Activated naive CD8-positive, alpha-beta T cell treated with anti-CD3 and anti-CD28 coated beads, Interleukin-2, amount 50 U/mL, for 24 hours (primary cell): Measurements from ENCODE around the gene MID1.

Experiments
- ATAC-seq: fragments of 150-1000 bp; cut with Tn5 transposase; one replicate; pipeline ENCODE4 v1.10.0; 2021
- DNase-seq: peaks from one replicate; pipeline ENCODE4 v3.0.0; 2021
- H3K27ac Mint-ChIP-seq: one replicate; pipeline ENCODE4 v1.8.0; 2021; ENCODE audit warnings: mild to moderate bottlenecking, mixed read lengths
- H3K27me3 Mint-ChIP-seq: one replicate; pipeline ENCODE4 v1.8.0; 2021; ENCODE audit warnings: mixed read lengths
- H3K36me3 Mint-ChIP-seq: one replicate; pipeline ENCODE4 v1.8.0; 2021; ENCODE audit warnings: low read depth, mixed read lengths
- H3K4me1 Mint-ChIP-seq: one replicate; pipeline ENCODE4 v1.8.0; 2021; ENCODE audit warnings: mixed read lengths
- H3K4me3 Mint-ChIP-seq: one replicate; pipeline ENCODE4 v1.8.0; 2021; ENCODE audit warnings: mild to moderate bottlenecking, moderate library complexity, mixed read lengths
- H3K9me3 Mint-ChIP-seq: one replicate; pipeline ENCODE4 v1.8.0; 2021; ENCODE audit warnings: mixed read lengths

MID1 gene

DNA sequence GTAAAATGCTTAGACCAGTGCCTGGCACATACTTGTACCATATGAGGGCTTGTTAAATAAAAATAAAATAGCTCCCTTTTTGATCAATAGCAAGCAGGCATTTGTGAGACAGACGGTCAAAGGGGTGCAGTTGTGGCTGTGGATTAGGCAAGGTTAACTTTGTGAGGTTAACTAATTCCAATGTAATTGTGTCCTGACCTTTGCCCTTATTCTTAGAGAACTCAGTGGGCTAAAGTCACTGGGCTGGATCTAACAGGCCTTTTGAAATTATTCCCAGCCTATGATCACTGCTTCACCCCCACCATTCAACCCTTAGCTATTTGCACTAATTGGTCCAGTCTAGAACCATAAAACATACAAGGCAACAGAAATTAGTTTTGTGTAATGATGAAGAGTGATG, 166.4 kb downstream of the MID1 start:
- Mint-ChIP-seq H3K27ac (no peak overlapping the region), H3K27me3 (no peaks in the 10 kb centered on the region), H3K4me3 (no peak overlapping the region)

DNA sequence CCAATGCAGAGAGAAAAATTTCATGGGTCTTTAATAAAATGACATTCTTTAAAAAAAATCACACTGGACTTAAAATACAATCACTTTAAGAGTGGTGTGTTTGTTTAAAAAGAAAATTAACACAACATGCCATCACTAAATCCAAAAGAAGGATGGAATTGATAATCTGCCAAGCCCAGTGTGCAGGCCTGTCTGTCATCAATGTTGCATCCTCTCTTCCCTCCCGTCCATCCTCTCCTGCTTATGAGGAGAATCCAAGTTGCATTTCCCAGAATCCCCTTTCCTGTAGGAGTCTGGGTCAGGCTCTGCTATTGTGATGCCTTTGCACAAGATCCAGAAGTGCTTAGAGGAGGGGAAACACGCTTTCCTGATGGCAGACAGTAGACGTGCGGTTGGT, 169.4 kb downstream of the MID1 start:
- Mint-ChIP-seq H3K9me3 (no peaks in the 10 kb centered on the region), H3K27ac (no peak overlapping the region), H3K4me3 (no peak overlapping the region), H3K27me3 (no peaks in the 10 kb centered on the region), H3K4me1 (no peaks in the 10 kb centered on the region), H3K36me3 (no peaks in the 10 kb centered on the region)
- DNase-seq = no peak
- no peak for ATAC-seq

More for the DNA sequence above, 166.4 kb downstream of the MID1 start:
- ATAC-seq (no peak), DNase-seq (no peak)
- Mint-ChIP-seq H3K9me3 (peaks cover 5% of the 10 kb centered on the region), H3K4me1 (no peaks in the 10 kb centered on the region), H3K36me3 (no peaks in the 10 kb centered on the region)

- ATAC-seq (no peak), DNase-seq (no peak)
- Mint-ChIP-seq H3K27me3 (no peaks in the 10 kb centered on the region), H3K4me3 (no peak overlapping the region), H3K27ac (no peak overlapping the region), H3K4me1 (no peaks in the 10 kb centered on the region), H3K36me3 (no peaks in the 10 kb centered on the region), H3K9me3 (no peaks in the 10 kb centered on the region)
These were observed 170.0 kb downstream of the MID1 start for GRCh38 chrX:10450229-10450958.

DNA sequence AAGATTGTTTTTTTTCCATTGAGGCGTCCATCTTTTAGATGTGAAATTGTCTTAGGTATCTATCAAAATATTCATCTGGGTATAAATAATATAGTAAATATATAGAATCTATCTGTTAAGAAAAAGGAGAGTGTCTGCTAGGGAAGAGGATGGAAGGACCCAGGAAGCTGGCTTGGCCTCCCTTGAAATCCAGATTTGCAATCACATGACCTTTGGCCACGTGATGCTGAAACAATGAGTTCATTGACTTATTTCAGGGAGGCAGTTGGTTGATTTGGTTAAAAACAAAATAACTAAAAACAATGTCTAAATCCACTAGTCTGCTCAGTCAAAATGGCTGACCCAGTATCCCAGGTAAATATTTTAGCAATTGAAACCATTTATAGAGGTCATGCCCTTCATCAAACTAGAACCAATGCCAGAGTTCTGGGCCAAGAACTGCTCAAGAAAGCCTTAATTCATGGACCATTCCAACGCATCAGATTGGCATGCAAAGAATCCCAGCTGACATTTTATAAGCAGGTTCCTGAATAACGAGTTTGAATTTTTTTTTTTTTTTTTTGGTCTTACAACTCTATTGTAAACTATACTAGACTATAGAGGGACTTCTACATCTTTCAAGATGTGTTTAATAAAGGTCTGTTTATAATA, 172.7 kb downstream of the MID1 start:
- Mint-ChIP-seq H3K4me1 (no peaks in the 10 kb centered on the region), H3K4me3 (no peak overlapping the region), H3K9me3 (no peaks in the 10 kb centered on the region), H3K27ac (no peak overlapping the region), H3K36me3 (no peaks in the 10 kb centered on the region), H3K27me3 (no peaks in the 10 kb centered on the region)
- DNase-seq (no peak), ATAC-seq (no peak)

GRCh38 chrX:10444204-10444603, 176.2 kb downstream of the MID1 start:
- H3K36me3 Mint-ChIP-seq = no peaks in the 10 kb centered on the region
- ATAC-seq (no peak), DNase-seq (no peak)
- H3K4me1 Mint-ChIP-seq = no peaks in the 10 kb centered on the region
- no peak overlapping the region for H3K4me3 Mint-ChIP-seq
- H3K27ac Mint-ChIP-seq = no peak overlapping the region
- no peaks in the 10 kb centered on the region for H3K27me3 Mint-ChIP-seq
- H3K9me3 Mint-ChIP-seq = no peaks in the 10 kb centered on the region

- H3K4me3 Mint-ChIP-seq = no peak overlapping the region
- DNase-seq (no peak), ATAC-seq (no peak)
- H3K27me3 Mint-ChIP-seq = no peaks in the 10 kb centered on the region
- no peaks in the 10 kb centered on the region for H3K4me1 Mint-ChIP-seq
- H3K27ac Mint-ChIP-seq = no peak overlapping the region
- H3K9me3 Mint-ChIP-seq = no peaks in the 10 kb centered on the region
- H3K36me3 Mint-ChIP-seq = no peaks in the 10 kb centered on the region
These were observed 178.9 kb downstream of the MID1 start for GRCh38 chrX:10441464-10441863.

DNA sequence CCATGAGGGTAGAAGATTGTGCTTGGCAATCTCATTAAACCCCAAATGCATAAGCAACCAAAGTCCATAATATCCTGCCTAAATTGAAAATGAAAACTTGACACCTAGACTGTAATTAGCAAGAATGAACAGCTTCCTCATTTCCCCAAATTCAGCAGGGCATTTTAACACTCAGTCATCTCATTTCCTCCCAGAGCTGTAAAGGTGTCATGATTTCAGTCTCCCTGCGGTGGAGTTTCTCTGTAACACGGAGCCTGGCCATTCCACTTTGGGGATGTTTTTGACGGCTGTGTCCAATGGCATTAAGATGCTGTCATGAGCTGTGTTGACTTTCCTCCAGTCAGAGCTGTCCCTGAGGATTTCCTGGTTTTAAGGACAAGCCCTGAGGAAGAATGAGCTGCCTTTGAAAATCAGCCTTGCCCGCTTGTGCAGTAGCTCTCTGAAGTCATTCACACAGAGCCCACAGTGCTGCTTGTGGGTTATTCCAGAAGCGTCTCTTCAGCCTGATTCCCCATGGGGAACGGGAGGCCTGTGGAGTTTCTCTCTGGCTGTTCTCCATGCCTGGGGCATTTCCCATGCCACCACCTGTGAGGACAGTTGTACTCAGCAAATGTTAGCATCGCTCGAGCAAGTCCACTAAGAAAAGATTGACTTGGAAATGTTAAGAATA, 187.0 kb downstream of the MID1 start:
- no peak overlapping the region for H3K27ac Mint-ChIP-seq
- no peaks in the 10 kb centered on the region for H3K9me3 Mint-ChIP-seq
- H3K36me3 Mint-ChIP-seq = no peaks in the 10 kb centered on the region
- DNase-seq (no peak), ATAC-seq (no peak)
- H3K27me3 Mint-ChIP-seq = no peaks in the 10 kb centered on the region
- no peak overlapping the region for H3K4me3 Mint-ChIP-seq
- H3K4me1 Mint-ChIP-seq = no peaks in the 10 kb centered on the region

- DNase-seq = no peak
- Mint-ChIP-seq H3K4me1 (no peaks in the 10 kb centered on the region), H3K36me3 (no peaks in the 10 kb centered on the region), H3K27ac (no peak overlapping the region), H3K9me3 (no peaks in the 10 kb centered on the region), H3K27me3 (no peaks in the 10 kb centered on the region), H3K4me3 (no peak overlapping the region)
- ATAC-seq = no peak
These were observed 190.5 kb downstream of the MID1 start for GRCh38 chrX:10429908-10430307.

DNA sequence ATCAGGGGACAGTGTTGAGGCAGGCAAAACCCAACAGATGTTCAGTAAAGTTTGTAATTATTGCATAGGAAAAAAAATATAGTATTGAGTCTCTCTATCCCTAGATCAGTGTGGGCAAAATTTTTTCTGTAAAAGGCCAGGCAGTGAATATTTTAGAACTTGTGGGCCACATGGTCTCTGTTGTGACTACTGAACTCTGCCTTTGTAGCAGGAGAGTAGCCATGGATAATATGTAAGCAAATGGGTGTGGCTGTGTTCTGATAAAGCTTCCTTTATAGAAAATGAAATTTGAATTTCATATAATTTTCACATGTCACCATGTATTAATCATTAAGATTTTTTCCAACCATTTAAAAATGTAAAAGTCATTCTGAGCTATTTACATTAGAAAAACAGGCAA, 193.1 kb downstream of the MID1 start:
- no peak overlapping the region for H3K27ac Mint-ChIP-seq
- no peaks in the 10 kb centered on the region for H3K36me3 Mint-ChIP-seq
- no peak overlapping the region for H3K4me3 Mint-ChIP-seq
- DNase-seq (no peak), ATAC-seq (no peak)
- H3K9me3 Mint-ChIP-seq = no peaks in the 10 kb centered on the region
- H3K27me3 Mint-ChIP-seq = no peaks in the 10 kb centered on the region
- no peaks in the 10 kb centered on the region for H3K4me1 Mint-ChIP-seq

DNA sequence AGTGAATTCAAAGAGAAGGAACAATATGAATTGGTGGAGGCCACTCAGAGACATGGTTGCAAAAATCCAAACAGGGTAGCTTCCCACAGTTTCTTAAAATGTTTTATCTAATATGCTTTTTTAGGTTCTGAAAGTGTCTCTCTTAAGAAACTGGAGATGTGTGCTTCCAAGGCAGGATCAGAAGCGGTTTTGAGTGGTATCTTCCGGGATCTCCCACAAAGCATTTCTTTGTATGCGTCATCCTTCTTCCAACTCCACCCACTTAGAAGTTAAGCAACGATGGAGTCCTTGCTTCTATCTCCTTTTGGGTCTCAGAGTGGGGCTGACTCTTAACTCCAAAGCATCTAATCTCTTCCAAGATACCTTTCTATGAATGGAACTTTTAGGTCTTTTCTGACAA, 196.7 kb downstream of the MID1 start:
- no peaks in the 10 kb centered on the region for H3K27me3 Mint-ChIP-seq
- no peaks in the 10 kb centered on the region for H3K36me3 Mint-ChIP-seq

DNA sequence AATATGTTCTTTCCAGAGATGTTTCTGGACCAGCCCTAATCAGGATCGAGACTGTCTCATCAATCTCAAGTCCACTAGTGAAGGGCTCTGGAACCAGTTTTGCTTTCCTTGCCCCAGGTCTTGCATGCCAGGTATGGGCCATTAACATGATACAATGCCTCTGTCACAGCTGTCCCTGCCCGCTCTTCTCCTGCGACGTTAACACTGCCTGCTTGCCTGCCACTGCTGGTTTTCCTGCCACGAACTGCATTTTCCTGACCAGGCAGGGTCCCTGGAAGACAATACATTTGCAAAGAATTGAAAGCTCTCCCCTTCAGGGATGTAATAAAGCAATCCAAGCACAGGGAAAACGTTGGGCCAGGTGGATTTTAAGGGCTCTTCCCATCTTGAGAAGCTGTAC, 200.3 kb downstream of the MID1 start:
- Mint-ChIP-seq H3K4me3 (no peak overlapping the region), H3K27me3 (no peaks in the 10 kb centered on the region), H3K4me1 (no peaks in the 10 kb centered on the region), H3K27ac (no peak overlapping the region), H3K9me3 (no peaks in the 10 kb centered on the region), H3K36me3 (no peaks in the 10 kb centered on the region)
- DNase-seq (no peak), ATAC-seq (no peak)

More for the DNA sequence above, 196.7 kb downstream of the MID1 start:
- Mint-ChIP-seq H3K27ac (no peak overlapping the region), H3K4me3 (no peak overlapping the region), H3K4me1 (no peaks in the 10 kb centered on the region), H3K9me3 (no peaks in the 10 kb centered on the region)
- ATAC-seq (no peak), DNase-seq (no peak)

DNA sequence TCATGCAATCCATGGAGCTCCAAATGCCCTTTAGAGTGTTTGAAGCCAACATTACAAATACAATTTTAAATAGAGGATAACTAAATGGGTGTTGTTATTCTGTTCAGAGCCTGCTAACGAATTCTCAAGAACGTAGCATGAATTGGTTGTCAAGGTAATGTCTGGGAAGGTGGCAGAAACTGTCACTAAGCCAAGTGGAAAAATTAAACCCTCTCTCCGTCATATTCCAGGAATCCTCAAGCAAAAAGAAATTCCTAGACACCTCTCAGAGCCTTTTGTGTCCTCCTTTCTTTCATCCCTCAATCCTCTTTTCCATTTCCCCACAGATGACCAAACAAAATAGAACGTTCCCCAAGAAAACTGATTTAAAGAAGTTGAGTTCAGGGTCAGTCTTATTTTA, 204.0 kb downstream of the MID1 start:
- Mint-ChIP-seq H3K4me1 (no peaks in the 10 kb centered on the region), H3K4me3 (no peak overlapping the region), H3K36me3 (no peaks in the 10 kb centered on the region), H3K27ac (no peak overlapping the region), H3K27me3 (no peaks in the 10 kb centered on the region), H3K9me3 (no peaks in the 10 kb centered on the region)
- DNase-seq (no peak), ATAC-seq (no peak)

- no peak overlapping the region for H3K27ac Mint-ChIP-seq
- no peak overlapping the region for H3K4me3 Mint-ChIP-seq
- no peaks in the 10 kb centered on the region for H3K36me3 Mint-ChIP-seq
- no peak for ATAC-seq
- no peaks in the 10 kb centered on the region for H3K27me3 Mint-ChIP-seq
- no peaks in the 10 kb centered on the region for H3K4me1 Mint-ChIP-seq
- no peak for DNase-seq
- H3K9me3 Mint-ChIP-seq = no peaks in the 10 kb centered on the region
These were observed 204.9 kb downstream of the MID1 start for GRCh38 chrX:10415306-10416001.

DNA sequence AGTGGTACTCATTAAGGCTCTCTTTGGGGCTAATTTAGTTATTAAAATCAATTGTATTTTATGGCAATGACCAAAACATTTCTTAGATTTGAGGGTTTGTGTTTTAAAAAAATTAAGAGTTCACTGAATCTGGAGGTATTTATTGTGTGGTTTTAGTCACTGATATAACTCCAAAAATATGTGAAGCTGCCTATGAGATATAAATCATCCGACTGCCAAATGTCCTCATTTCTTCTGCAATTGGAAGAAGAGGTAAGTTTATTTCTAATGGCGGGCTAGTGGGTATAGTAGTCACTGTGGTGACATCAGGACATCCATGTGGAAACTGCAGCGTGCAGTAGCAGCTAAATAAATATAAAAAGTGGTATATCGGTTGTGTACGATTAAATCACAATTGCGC, 205.5 kb downstream of the MID1 start:
- Mint-ChIP-seq H3K36me3 (no peaks in the 10 kb centered on the region), H3K9me3 (no peaks in the 10 kb centered on the region), H3K27me3 (no peaks in the 10 kb centered on the region), H3K27ac (no peak overlapping the region), H3K4me1 (no peaks in the 10 kb centered on the region), H3K4me3 (no peak overlapping the region)
- ATAC-seq = no peak
- no peak for DNase-seq
